HFFc6 (cell line): Measurements from ENCODE around the gene PREPL. TPM values are rescaled to one million over a fixed set of nuclear protein-coding genes. Genes with fewer than 3 reads are reported as not detected.
A peak's percentile ranks its signal among the peaks of the same experiment; 100 is the strongest.

Experiments used
- DNase-seq: peaks from one replicate; pipeline ENCODE4 v3.0.0-alpha.2; 2018
- H3K27ac Mint-ChIP-seq: 2 replicates; pipeline ENCODE4 v1.8.0; 2020; ENCODE audit warnings: mild to moderate bottlenecking, mixed read lengths
- H3K27me3 Mint-ChIP-seq: 2 replicates; pipeline ENCODE4 v1.8.0; 2021; ENCODE audit warnings: mild to moderate bottlenecking, moderate library complexity, mixed read lengths; ENCODE audit not compliant: insufficient read depth
- H3K36me3 Mint-ChIP-seq: 2 replicates; pipeline ENCODE4 v1.8.0; 2021; ENCODE audit warnings: low read depth, mixed read lengths
- H3K4me1 Mint-ChIP-seq: 2 replicates; pipeline ENCODE4 v1.8.0; 2020; ENCODE audit warnings: low read depth, mixed read lengths
- H3K4me3 Mint-ChIP-seq: 2 replicates; pipeline ENCODE4 v1.8.0; 2020; ENCODE audit warnings: mild to moderate bottlenecking, moderate library complexity, mixed read lengths
- H3K9me3 Mint-ChIP-seq: 2 replicates; pipeline ENCODE4 v1.8.0; 2020; ENCODE audit warnings: mild to moderate bottlenecking, mixed read lengths
- total RNA-seq, 6 experiments: library from RNA; stranded (reverse); fragmentation: NEBNext Ultra II Directional; extraction: Animal tissue kit (Norgen Biotek cat#: 25700); gene quantifications; 2 replicates in 1 of 6; 3 replicates in 5 of 6; pipeline ENCODE4 v1.2.3, GENCODE V29; 2021
- TF ChIP-seq, protein P1 (sequence below): fragments of 200-600 bp; sonication (generic); IDR thresholded peaks from 2 replicates; pipeline ENCODE4 v1.5.0; 2021; ENCODE audit warnings: antibody characterized with exemption, mild to moderate bottlenecking

PREPL gene
- total RNA-seq, 6 experiments from 2014 or later = 51.5 to 67.1 (median 55.6) TPM

DNA sequence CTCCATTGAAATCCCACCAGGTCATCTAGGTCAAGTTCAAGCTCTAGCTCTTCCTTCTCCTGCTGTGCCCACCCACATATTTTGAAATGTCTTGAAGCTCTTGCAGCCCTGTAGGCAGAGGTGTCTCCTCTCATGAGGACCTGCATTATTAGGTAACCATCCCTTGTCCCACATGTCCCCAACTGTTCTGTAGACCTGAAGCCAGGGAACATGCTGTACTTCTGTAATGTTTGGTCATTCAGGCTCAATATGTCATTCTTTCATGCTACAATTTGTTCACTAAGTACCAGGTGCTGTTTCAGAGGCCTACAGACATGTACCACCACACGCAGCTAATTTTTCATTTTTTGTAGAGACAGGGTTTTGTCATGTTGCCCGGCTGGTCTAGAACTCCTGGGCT lies 63.9 kb downstream of the PREPL start:
- no peak overlapping the region for H3K4me3 Mint-ChIP-seq
- H3K27ac Mint-ChIP-seq = no peak overlapping the region
- TF ChIP-seq, protein P1, sequence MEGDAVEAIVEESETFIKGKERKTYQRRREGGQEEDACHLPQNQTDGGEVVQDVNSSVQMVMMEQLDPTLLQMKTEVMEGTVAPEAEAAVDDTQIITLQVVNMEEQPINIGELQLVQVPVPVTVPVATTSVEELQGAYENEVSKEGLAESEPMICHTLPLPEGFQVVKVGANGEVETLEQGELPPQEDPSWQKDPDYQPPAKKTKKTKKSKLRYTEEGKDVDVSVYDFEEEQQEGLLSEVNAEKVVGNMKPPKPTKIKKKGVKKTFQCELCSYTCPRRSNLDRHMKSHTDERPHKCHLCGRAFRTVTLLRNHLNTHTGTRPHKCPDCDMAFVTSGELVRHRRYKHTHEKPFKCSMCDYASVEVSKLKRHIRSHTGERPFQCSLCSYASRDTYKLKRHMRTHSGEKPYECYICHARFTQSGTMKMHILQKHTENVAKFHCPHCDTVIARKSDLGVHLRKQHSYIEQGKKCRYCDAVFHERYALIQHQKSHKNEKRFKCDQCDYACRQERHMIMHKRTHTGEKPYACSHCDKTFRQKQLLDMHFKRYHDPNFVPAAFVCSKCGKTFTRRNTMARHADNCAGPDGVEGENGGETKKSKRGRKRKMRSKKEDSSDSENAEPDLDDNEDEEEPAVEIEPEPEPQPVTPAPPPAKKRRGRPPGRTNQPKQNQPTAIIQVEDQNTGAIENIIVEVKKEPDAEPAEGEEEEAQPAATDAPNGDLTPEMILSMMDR = no peak
- no peak for DNase-seq
- H3K27me3 Mint-ChIP-seq = peaks cover 14% of the 10 kb centered on the region
- H3K9me3 Mint-ChIP-seq = no peaks in the 10 kb centered on the region
- H3K4me1 Mint-ChIP-seq = peaks cover 15% of the 10 kb centered on the region
- H3K36me3 Mint-ChIP-seq = no peaks in the 10 kb centered on the region

DNA sequence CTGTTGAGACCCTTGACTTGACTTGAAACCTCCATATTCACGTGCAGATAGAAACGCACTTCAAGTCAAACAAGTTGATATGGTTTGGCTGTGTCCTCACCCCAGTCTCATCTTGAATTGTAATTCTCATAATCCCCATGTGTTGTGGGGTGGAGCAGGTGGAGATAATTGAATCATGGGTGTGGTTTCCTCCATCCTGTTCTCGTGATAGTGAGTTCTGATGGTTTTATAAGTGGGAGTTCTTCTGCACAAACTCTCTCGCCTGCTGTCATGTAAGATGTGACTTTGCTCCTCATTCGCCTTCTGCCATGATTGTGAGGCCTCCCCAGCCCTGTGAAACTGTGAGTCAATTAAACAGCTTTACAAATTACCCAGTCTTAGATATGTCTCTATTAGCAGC lies 64.6 kb downstream of the PREPL start:
- TF ChIP-seq, protein P1 = no peak
- H3K27me3 Mint-ChIP-seq = peaks cover 14% of the 10 kb centered on the region
- peaks cover 23% of the 10 kb centered on the region for H3K4me1 Mint-ChIP-seq
- DNase-seq = no peak
- H3K4me3 Mint-ChIP-seq = no peak overlapping the region
- H3K9me3 Mint-ChIP-seq = no peaks in the 10 kb centered on the region
- H3K27ac Mint-ChIP-seq = no peak overlapping the region
- H3K36me3 Mint-ChIP-seq = no peaks in the 10 kb centered on the region

DNA sequence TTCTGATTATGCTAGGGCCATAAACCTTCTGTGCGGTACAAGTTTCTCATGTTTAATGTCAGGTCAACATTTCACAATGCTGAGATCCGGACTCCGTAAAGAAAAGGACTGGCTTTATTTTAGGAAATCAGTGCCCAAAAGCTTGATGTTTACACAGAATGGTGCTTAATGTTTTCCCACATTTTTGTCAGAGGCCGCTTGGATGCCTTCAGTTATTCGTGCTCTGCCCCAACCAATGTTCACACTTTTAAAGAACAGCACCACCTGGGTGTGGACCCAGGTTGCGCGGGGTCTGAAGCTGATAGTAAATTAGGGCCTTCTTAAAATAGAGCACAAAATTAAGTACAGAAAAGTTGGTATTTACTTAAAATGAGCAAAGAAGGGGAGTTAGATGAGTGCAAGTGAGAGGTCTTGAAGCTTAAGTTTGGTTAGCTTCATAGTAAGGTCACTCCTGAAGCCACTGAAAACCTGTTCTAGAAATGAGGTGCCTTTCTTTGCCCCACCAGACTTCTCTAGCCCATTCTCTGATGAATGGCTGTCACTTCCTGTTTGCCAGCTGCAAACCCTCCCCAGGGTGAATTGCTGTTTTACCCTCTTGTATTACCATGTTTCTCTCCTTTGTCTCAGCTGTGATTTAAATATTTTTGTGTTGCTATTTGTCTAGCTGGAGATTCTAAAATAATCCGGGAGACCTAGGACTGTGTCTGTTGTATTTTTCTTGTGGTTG lies 65.5 kb downstream of the PREPL start:
- H3K27me3 Mint-ChIP-seq = peaks cover 11% of the 10 kb centered on the region
- H3K36me3 Mint-ChIP-seq = no peaks in the 10 kb centered on the region
- no peak for DNase-seq
- TF ChIP-seq, protein P1 = peak; percentile 42
- no peaks in the 10 kb centered on the region for H3K9me3 Mint-ChIP-seq
- no peak overlapping the region for H3K27ac Mint-ChIP-seq
- H3K4me3 Mint-ChIP-seq = no peak overlapping the region
- H3K4me1 Mint-ChIP-seq = peaks cover 32% of the 10 kb centered on the region

DNA sequence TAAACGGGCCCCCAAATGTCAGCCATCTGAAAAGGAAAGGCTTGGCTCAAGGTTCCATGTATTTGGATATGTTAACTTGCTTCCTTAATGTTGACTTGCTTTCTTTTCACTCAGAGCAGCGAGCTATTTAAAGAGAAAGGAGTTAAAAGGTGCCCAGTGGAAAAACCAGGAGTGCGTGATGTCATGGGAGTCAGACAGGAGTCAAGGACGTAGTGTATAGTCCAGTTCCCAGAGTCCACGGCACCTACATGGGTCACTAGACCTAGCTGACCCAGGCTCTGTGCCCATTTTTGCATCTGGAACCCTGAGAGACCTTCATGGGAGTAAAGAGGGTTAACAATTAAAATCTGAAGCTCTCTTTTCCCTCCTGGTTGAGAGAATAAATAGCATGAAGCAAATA lies 66.2 kb downstream of the PREPL start:
- H3K4me1 Mint-ChIP-seq = peaks cover 38% of the 10 kb centered on the region
- no peak overlapping the region for H3K4me3 Mint-ChIP-seq

DNA sequence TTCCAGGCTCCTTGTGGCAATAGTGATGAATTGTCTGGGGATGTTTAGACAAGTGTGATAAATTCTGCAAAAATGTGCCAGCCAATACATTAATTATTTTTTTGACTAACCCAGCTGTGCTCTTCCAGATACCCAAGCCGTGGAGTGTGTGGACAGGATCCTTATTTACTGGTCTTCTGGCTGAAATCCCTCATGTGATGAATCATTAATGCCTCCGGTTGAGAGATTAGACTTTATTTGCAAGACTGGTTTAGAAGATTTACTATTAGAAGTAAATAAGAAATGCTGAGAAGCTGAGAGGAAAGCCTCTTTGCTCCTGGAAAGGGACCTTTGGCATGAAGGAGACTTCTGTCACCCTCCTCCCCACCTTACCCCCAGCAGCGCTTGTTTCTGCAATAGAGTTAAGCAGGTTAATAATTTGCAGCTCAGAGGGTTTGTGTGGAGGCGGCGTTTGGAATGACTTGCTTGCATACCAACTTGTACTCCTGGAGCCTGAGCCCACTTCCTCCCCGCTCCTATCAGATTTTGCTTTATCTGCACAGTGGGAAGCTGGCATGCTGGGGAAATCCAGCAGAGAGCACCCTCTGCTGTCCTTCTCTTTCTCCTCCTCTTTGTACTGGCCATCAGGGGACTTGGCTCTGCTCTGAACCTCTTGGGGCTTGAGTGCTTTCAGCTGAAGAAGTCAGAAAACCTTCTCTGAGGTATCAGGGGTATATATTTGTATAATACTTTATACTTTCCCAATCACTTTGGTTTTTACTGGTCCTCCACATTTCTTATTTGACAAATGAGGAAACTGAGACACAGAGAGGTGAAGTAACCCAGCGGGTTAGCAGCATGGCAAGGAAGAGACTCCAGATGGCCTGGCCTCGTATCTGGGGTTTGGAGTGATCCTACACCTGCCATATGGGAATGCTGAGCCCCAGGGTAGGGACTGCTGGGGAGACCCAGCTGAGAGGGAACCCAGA lies 69.7 kb downstream of the PREPL start:
- H3K27ac Mint-ChIP-seq = peak overlapping the region; percentile 29
- peaks cover 33% of the 10 kb centered on the region for H3K4me1 Mint-ChIP-seq
- H3K4me3 Mint-ChIP-seq = peak overlapping the region; percentile 33; the same call in 1 of the 2 replicates
- H3K27me3 Mint-ChIP-seq = peaks cover 2% of the 10 kb centered on the region; the same call in 1 of the 2 replicates
- TF ChIP-seq, protein P1 = peak; percentile 73
- no peaks in the 10 kb centered on the region for H3K36me3 Mint-ChIP-seq
- peak; percentile 86 for DNase-seq
- no peaks in the 10 kb centered on the region for H3K9me3 Mint-ChIP-seq

More for the DNA sequence above, 66.2 kb downstream of the PREPL start:
- no peak overlapping the region for H3K27ac Mint-ChIP-seq
- H3K36me3 Mint-ChIP-seq = no peaks in the 10 kb centered on the region
- no peak for DNase-seq
- peaks cover 11% of the 10 kb centered on the region for H3K27me3 Mint-ChIP-seq
- H3K9me3 Mint-ChIP-seq = no peaks in the 10 kb centered on the region
- TF ChIP-seq, protein P1 = no peak
